Muscle of back (tissue), 11 donors: ENCODE measurements around the gene KIRREL3. TPM values are rescaled to one million over a fixed set of nuclear protein-coding genes. Genes with fewer than 3 reads are reported as not detected.

ENCODE experiments used
- DNase-seq, 3 donors: peaks; one replicate each; pipeline versions ENCODE4 v3.0.0 to v3.0.0-alpha.2; 2013
- polyA plus RNA-seq, 10 donors: library from polyadenylated mRNA; unstranded; fragments of 120-200 nt; gene quantifications; one replicate each; pipeline ENCODE4 v1.2.1, GENCODE V29; 2013; ENCODE audit not compliant: insufficient read length in 10 of 10

Gene KIRREL3
- polyA plus RNA-seq, 10 donors = 0.44 to 2.8 (median 1.2) TPM

DNA sequence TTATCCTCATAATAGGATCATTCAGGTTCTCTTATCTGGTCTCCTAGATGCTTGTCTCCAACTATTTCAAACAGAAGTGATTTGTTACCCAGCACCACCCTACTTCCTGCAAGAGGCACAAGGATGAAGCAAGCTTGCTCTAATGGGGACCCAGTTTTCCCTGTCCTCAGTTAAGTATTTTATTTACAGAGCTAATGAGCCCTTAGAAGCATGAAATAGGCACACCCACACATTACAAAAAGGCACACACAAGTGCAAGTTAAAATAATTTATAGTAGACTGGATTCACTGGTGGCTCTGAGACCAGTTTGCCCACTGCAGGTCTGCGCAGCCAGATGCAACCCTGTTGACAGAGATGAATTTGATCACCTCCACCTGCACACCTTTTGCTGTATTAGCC lies 167.5 kb downstream of the KIRREL3 start:
- no peak for DNase-seq

- no peak for DNase-seq
Measured at GRCh38 chr11:126832387-126832786, 168.2 kb downstream of the KIRREL3 start.

- DNase-seq = no peak
Measured at GRCh38 chr11:126830216-126830806, 170.3 kb downstream of the KIRREL3 start.

- DNase-seq = no peak
Measured at GRCh38 chr11:126829716-126830115, 170.9 kb downstream of the KIRREL3 start.

- no peak for DNase-seq
Measured at GRCh38 chr11:126824035-126824607, 176.4 kb downstream of the KIRREL3 start.

DNA sequence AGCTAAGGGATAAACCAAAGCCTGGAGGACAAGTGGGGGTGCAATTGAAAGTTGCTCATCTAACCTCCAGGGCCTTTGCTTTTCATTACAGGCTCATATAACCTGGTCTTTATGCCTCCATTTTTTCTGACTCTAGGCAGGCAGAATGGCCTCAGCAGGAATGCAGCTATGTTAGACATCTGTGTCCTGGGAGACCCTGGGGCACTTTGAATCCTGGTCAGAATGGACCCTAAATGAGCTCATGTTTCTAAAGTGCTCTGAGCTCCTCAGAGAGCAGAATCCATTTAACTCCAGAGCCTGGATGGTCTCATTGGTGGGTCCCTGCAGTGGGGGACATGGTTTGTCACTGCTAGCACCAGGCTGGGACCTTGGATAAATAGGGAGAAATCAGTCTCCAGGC lies 177.3 kb downstream of the KIRREL3 start:
- DNase-seq = no peak

DNA sequence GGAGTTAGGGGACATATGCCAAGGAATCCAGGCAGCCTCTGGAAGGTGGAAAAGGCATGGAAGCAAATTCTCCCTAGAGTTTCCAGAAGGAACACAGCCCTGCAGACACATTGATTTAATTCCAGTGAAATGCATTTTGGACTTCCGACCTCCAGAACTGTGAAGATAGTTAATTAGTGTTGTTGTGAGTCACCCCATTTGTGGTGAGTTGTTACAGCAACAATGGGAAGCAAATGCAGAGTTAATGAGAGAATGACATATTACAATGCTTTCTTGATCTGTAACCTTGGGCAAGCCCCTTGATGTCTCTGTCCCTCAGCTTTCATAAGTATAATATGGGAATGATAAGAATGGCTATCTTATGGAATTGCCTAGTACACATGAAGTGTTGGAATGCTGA lies 178.7 kb downstream of the KIRREL3 start:
- no peak for DNase-seq

- DNase-seq = no peak
Measured at GRCh38 chr11:126819194-126819593, 181.4 kb downstream of the KIRREL3 start.

DNA sequence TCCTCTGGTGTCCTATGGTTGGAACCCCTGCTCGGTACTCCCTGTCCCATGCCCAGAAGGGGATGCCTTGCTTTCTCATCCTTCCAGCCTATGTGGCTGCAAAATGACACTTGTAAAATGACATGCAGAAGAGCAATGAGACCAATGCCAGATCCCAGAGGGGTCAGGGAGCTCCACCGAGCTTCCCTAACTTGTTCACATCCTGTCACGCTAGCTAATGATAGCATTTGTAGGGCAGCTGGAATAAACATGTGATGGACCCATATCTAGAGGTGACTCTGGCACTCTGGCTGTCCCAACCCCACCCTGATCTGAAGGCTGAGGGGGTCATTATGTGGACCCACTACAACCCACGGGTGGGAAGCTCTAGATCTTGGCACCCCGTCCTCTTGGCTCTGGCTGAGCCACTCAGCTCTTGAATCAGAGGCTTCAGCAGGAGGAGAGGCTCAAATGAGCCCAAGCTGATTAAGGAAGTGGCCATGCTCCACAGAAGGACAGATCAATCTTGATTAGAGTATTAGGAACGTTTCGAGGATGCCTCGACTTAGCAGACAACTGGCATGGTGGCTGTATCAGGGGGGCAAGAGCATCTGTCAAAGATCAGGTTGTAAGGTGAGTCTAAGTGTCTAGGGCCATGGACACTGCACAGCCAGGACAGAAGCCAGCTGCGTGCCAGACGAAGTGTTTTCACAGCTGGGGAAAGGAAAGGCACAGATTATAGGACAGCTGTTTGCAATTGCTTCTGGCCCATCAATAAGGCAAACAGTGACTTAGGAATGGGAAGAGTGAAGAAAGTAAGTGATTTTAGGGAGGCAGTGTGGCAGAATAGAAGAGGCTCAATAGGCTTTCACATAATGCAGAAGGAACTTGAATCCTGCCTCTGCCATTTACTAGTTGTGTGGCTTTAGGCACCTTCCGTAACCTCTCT lies 182.8 kb downstream of the KIRREL3 start:
- no peak for DNase-seq

DNA sequence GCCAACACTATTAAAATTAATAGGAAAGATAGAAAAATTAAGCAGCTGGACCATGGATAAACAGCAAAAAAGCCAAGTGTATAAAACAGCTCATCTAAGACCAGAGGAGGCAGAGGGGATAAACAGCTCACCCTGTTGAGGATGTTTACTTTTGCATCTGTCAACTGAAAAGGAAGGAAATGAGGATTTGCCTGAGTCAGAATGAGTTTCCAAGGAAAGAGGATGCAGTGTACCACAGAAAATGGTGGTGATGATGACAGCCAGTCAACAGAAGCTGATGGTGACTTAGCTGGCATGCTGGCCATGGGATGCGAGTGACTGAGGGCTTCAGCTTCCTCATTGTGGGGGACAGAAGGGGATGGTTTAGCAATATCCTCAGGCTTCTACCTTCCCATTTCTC lies 183.5 kb downstream of the KIRREL3 start:
- no peak for DNase-seq

DNA sequence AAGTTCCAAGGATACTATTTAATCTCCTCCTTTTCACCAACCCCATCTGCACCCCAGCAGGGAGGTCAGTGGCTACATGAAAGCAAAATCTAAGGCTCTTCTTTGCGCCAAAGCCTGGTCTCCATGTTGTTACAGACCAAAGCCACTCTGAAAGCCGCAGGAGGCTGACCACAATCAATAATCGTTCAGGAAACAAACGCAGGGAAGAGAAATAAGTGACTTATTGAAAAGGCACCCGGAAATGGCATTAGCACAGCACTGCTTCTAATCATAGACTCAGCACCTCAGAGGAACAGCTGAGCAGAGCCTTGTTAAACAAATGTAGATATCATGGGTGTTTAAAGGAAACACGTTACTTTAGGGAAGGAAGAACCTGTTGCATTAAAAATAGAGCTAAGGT lies 183.9 kb downstream of the KIRREL3 start:
- no peak for DNase-seq

DNA sequence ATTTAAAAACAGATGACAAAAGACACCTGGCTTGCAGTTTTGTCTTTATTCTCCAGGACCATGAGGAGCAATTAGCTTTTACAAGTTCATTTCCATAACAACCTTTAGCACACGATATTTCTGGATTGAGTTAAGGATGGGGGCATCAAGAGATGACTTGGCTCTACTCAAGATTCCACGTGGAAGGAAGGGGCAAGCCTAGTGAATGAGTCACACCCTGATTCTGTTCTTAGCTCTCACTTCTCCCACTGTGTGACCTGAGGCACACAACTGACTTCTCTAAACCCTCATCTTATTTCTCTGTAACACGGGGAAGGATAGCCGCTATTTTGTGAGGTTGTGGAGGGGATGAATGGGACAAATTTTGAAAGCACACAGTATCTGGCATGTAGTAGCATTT lies 185.5 kb downstream of the KIRREL3 start:
- no peak for DNase-seq

DNA sequence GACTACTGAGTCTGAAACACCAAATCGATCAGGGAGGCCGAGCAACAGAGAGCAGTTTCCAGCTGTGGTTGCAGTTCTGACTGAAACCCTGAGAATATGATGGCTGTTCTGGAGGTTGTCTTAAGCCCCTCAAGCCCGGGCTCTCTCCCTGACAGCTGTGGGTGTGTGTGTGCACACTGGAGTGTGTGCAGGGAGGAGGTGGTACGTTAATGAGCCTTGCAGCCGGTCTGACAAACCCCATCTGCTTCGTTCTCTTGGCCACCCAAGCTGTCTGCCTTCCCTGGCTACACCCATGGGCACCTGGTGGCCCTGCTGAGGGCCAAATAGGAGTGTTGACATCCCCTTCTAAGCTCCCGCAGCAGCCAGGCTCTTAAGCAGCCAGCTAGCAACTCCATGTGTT lies 189.8 kb downstream of the KIRREL3 start:
- no peak for DNase-seq

GRCh38 chr11:126809514-126810289 lies 190.9 kb downstream of the KIRREL3 start:
- DNase-seq = no peak

- no peak for DNase-seq
Measured at GRCh38 chr11:126808836-126809235, 191.7 kb downstream of the KIRREL3 start.

- DNase-seq = no peak
Measured at GRCh38 chr11:126808296-126808695, 192.3 kb downstream of the KIRREL3 start.

DNA sequence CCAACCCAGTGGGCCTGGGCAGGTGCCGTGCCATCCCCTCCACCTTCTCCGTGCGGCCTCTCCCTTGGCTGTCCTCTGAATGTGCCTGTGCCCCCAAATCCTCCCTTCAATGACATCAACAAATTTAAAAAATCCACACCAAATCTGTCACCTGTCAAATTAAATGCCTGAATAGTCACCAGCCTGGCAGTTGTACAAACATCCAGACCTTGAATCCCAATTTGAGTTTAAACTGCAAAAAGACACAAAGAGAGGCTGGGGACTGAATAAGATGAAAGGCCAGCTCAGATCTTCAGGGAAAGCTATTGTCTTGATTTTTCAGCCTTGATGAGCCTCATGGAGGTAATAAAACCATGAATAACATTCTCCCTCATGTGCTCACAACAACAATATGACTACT lies 194.7 kb downstream of the KIRREL3 start:
- no peak for DNase-seq

DNA sequence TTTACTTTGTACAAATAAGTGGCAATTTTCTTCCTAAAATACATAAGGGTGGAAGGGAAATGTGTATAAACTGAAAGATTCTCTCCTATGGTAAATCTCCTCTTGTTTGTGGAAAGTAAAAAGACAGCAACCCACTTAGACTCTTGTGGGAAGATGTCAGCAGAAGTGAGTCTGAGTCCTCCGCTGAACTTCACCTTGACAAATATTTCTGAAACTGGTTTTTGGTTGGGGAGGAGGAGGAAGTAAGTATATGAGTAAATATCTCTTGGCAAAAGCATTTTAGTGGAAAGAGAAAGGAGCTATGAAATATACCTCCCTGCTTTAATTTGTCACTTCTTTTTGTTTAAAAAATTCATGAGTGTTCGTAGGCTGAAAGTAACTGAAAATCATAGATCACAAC lies 196.2 kb downstream of the KIRREL3 start:
- no peak for DNase-seq

DNA sequence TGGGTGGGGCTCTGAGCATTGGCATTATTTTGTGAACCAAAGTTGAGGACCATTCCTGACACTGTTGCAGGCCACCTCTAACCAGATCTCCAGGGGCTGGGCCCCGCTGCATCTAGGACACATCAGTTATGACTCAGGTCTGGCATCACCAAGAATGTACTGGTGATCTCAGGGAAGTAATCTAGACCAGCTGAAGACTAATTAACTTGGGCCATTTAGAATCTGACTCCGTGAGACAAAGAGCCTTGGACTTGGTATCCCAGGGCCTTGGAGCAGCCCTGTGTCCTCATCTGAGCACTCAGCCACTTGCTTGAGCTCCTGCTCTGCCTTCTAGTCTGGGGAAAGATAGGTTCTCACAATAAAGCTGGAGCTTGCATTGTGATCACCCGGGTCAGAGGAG lies 200.6 kb downstream of the KIRREL3 start:
- peak in 1 of 3 donors; percentile 36 for DNase-seq

DNA sequence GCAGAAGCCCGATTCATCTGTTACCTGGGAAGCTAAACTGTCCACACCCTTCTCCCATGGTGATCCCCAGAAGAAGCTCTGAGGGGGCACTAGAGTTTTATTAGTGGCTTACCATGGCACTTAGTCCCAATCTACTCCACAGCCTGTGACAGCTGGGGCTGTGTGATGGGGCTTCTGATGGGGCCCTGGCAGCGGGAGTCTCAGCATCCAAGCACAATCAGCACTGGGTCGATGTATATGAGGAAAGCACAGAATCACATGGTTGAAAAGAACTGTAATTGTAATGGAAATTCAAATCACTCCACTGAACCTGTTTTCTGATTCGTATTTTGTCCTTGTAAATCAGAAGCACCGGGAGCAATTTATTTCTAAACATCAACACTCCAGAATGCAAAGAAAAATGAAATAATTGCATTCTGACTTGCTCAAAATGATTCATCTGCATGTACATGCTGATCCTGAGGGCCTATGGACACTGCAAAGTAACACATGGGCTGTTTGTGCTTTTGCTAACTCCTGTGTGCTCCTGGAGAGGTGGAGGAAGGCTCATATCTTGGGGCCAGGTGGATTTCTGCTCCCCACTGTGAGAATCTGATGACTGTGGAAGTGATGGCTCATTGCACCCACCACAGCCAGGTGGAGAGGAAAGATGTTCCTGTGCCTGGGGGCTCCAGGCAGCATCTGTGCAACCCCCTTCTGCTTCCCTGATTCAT lies 203.0 kb downstream of the KIRREL3 start:
- DNase-seq = no peak

- DNase-seq = no peak
Measured at GRCh38 chr11:126793596-126793995, 207.0 kb downstream of the KIRREL3 start.

- DNase-seq = no peak
Measured at GRCh38 chr11:126791991-126792390, 208.6 kb downstream of the KIRREL3 start.
